Measurements from ENCODE around the gene NDST1. TPM values are rescaled to one million over a fixed set of nuclear protein-coding genes. Genes with fewer than 3 reads are reported as not detected.

Gene NDST1
- polyA plus RNA-seq, 1 of the 3 experiments (the other 2 are of a cell fraction) = 29.2 TPM

DNA sequence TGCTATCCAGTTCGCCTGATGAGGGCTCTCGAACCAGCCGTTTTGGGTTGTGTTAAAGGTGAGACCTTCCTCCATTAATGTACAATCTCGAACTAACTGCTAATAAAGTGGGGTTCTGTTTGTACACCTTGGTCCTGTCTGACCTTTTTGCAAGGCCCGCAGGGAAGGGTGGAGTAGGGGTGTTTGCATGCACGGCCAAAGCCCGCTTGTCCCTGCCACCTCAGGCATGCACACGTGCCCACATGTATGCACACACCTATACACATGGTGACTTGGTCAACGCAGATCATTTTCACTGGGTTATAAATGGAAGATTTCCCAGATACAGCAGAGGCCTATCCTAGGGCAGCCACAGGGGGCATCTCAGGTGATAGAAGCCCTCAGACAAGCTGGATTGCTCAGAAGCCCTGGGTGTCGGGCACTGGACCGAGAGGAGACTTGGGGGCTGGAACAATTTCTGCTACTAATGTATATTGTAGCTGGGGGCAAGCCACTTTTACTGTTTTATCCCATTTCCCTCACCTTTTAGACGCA is 50.2 kb downstream of the NDST1 start:
- no peak overlapping the region for H3K4me2 ChIP-seq
- no peak overlapping the region for H3K27ac ChIP-seq (ENCODE audit: low read depth in 2 of 2, low read length in 1 of 2)
- DNase-seq = no peak
- no peaks in the 10 kb centered on the region for H3K9me2 ChIP-seq
- H2AFZ ChIP-seq (ENCODE audit: low read depth) = no peak overlapping the region
- peaks cover 0 to 43% of the 10 kb centered on the region in 2 experiments for H3K36me3 ChIP-seq (replicated peaks in 1 of 2; ENCODE audit: control insufficient read depth in 1 of 2, insufficient read depth in 2 of 2, low read length in 1 of 2)
- 91% methylated on average over 12 of the region's 12 CpGs for WGBS (ENCODE audit: low lambda C conversion rate)
- no peaks in the 10 kb centered on the region for H4K20me1 ChIP-seq (ENCODE audit: insufficient read depth)
- no peak for TF ChIP-seq RXRA (IDR thresholded peaks at IDR 0.05; ENCODE audit: borderline replicate concordance, low read depth)
- TF ChIP-seq MEF2A (IDR thresholded peaks at IDR 0.05; ENCODE audit: borderline replicate concordance, low read depth) = no peak
- no peak for TF ChIP-seq YY1 (IDR thresholded peaks at IDR 0.05; ENCODE audit: low read depth)
- TF ChIP-seq, protein P1, sequence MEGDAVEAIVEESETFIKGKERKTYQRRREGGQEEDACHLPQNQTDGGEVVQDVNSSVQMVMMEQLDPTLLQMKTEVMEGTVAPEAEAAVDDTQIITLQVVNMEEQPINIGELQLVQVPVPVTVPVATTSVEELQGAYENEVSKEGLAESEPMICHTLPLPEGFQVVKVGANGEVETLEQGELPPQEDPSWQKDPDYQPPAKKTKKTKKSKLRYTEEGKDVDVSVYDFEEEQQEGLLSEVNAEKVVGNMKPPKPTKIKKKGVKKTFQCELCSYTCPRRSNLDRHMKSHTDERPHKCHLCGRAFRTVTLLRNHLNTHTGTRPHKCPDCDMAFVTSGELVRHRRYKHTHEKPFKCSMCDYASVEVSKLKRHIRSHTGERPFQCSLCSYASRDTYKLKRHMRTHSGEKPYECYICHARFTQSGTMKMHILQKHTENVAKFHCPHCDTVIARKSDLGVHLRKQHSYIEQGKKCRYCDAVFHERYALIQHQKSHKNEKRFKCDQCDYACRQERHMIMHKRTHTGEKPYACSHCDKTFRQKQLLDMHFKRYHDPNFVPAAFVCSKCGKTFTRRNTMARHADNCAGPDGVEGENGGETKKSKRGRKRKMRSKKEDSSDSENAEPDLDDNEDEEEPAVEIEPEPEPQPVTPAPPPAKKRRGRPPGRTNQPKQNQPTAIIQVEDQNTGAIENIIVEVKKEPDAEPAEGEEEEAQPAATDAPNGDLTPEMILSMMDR (IDR thresholded peaks at IDR 0.05) = no peak
- TF ChIP-seq USF1 (IDR thresholded peaks at IDR 0.05; ENCODE audit: borderline replicate concordance, low read depth) = no peak
- TF ChIP-seq MXI1 (IDR thresholded peaks at IDR 0.05; ENCODE audit: low read depth, low read length) = no peak
- TF ChIP-seq RFX5 (IDR thresholded peaks at IDR 0.05; ENCODE audit: low read length) = no peak
- no peak for TF ChIP-seq FOSL2 (IDR thresholded peaks at IDR 0.05; ENCODE audit: borderline replicate concordance, low read depth)
- no peak for TF ChIP-seq GATA2 (CRISPR knock-in tag; IDR thresholded peaks at IDR 0.05)
- no peak for TF ChIP-seq EZH2phosphoT487 (IDR thresholded peaks at IDR 0.05; ENCODE audit: borderline replicate concordance, low read depth)
- no peak for TF ChIP-seq TCF12 (IDR thresholded peaks at IDR 0.05)
- no peak for TF ChIP-seq PBX3 (IDR thresholded peaks at IDR 0.05)
- H3F3A ChIP-seq (replicated peaks; ENCODE audit: insufficient read depth) = no peaks in the 10 kb centered on the region
- H3K9ac ChIP-seq = no peak overlapping the region
- no peaks in the 10 kb centered on the region for H3K79me2 ChIP-seq (ENCODE audit: insufficient read depth)
- peaks cover 6 to 13% of the 10 kb centered on the region in 2 experiments; a peak in 2 of 4 replicates for H3K4me1 ChIP-seq (ENCODE audit: control insufficient read depth in 1 of 2, insufficient read depth in 2 of 2, low read depth in 1 of 2, low read length in 1 of 2)
- H3K4me3 ChIP-seq (ENCODE audit: low read depth in 2 of 2, low read length in 1 of 2) = no peak overlapping the region
- CTCF ChIA-PET = interaction anchor here (0.6 to 7.6 kb wide), 7 partner anchors 87 to 289 kb away, joined by 3 to 160 read pairs (median 44); partner anchors contain the start of genes IRGM, RBM22 and SMIM3
- POLR2A ChIA-PET = no interaction called here
- no peaks in the 10 kb centered on the region for H3K27me3 ChIP-seq (ENCODE audit: insufficient read depth)
- H3K9me3 ChIP-seq = peaks cover 3% of the 10 kb centered on the region; the same call in 1 of the 2 replicates

GRCh38 chr5:150559088-150559487 is 51.2 kb downstream of the NDST1 start:
- H3K4me2 ChIP-seq = no peak overlapping the region
- no peaks in the 10 kb centered on the region for H4K20me1 ChIP-seq (ENCODE audit: insufficient read depth)
- no peak overlapping the region for H2AFZ ChIP-seq (ENCODE audit: low read depth)
- H3K79me2 ChIP-seq (ENCODE audit: insufficient read depth) = no peaks in the 10 kb centered on the region
- no peaks in the 10 kb centered on the region for H3F3A ChIP-seq (replicated peaks; ENCODE audit: insufficient read depth)
- POLR2A ChIA-PET = interaction anchor here (2.0 to 2.1 kb wide), 2 partner anchors 42 to 98 kb away, joined by 6 to 9 read pairs; no protein-coding TSS in a partner anchor
- H3K9me3 ChIP-seq = peaks cover 3% of the 10 kb centered on the region; the same call in 1 of the 2 replicates
- 100% methylated on average over 2 of the region's 2 CpGs for WGBS (ENCODE audit: low lambda C conversion rate)
- CTCF ChIA-PET = interaction anchor here (0.7 to 7.6 kb wide), 21 partner anchors 14 to 288 kb away, joined by 3 to 160 read pairs (median 14); partner anchors contain the start of genes IRGM, MYOZ3, RBM22 and RPS14
- H3K4me3 ChIP-seq (ENCODE audit: low read depth in 2 of 2, low read length in 1 of 2) = no peak overlapping the region
- no peak overlapping the region for H3K27ac ChIP-seq (ENCODE audit: low read depth in 2 of 2, low read length in 1 of 2)
- H3K36me3 ChIP-seq (replicated peaks in 1 of 2; ENCODE audit: control insufficient read depth in 1 of 2, insufficient read depth in 2 of 2, low read length in 1 of 2) = peaks cover 0 to 34% of the 10 kb centered on the region in 2 experiments
- DNase-seq = no peak
- H3K9me2 ChIP-seq = no peaks in the 10 kb centered on the region
- H3K4me1 ChIP-seq (ENCODE audit: control insufficient read depth in 1 of 2, insufficient read depth in 2 of 2, low read depth in 1 of 2, low read length in 1 of 2) = peaks cover 6 to 13% of the 10 kb centered on the region in 2 experiments; a peak in 2 of 4 replicates
- no peak overlapping the region for H3K9ac ChIP-seq
- TF ChIP-seq YY1 (IDR thresholded peaks at IDR 0.05; ENCODE audit: low read depth) (no peak), FOXJ3 (CRISPR knock-in tag; IDR thresholded peaks at IDR 0.05) (no peak), USF1 (IDR thresholded peaks at IDR 0.05; ENCODE audit: borderline replicate concordance, low read depth) (no peak)
- TF ChIP-seq, protein P1 (IDR thresholded peaks at IDR 0.05) = no peak
- H3K27me3 ChIP-seq (ENCODE audit: insufficient read depth) = no peaks in the 10 kb centered on the region
